Muscle layer of duodenum (tissue), 2 donors: ENCODE measurements around the gene DUSP10.

Experiments
- H3K27ac ChIP-seq: one replicate; pipeline ENCODE4 v1.7.0; 2013; ENCODE audit warnings: mild to moderate bottlenecking, low read length
- H3K27me3 ChIP-seq: one replicate; pipeline ENCODE4 v1.7.0; 2013; ENCODE audit warnings: low read depth, mild to moderate bottlenecking, control low read depth, low read length
- H3K36me3 ChIP-seq, 2 donors: one replicate each; pipeline ENCODE4 v1.7.0; 2013; ENCODE audit warnings: low read length in 2 of 2, control low read depth in 1 of 2, mild to moderate bottlenecking in 1 of 2; ENCODE audit not compliant: insufficient read depth in 2 of 2, control insufficient read depth in 1 of 2
- H3K4me1 ChIP-seq, 2 donors: one replicate each; pipeline ENCODE4 v1.7.0; 2013; ENCODE audit warnings: low read length in 2 of 2, mild to moderate bottlenecking in 2 of 2, control low read depth in 1 of 2, moderate library complexity in 1 of 2; ENCODE audit not compliant: insufficient read depth in 2 of 2, control insufficient read depth in 1 of 2
- H3K4me3 ChIP-seq, 2 donors: one replicate each; pipeline ENCODE4 v1.7.0; 2013; ENCODE audit warnings: low read length in 2 of 2, low read depth in 1 of 2, mild to moderate bottlenecking in 1 of 2
- H3K9me3 ChIP-seq, 2 donors: one replicate each; pipeline ENCODE4 v1.7.0; 2013; ENCODE audit warnings: low read length in 2 of 2, control low read depth in 1 of 2, mild to moderate bottlenecking in 1 of 2; ENCODE audit not compliant: control insufficient read depth in 1 of 2
- donor health status: healthy.

Gene DUSP10

GRCh38 chr1:221688488-221688843, 53.4 kb downstream of the DUSP10 start:
- Histone ChIP-seq H3K36me3 (no peaks in the 10 kb centered on the region), H3K27me3 (no peaks in the 10 kb centered on the region), H3K4me1 (peaks cover 0 to 11% of the 10 kb centered on the region in 2 donors), H3K4me3 (no peak overlapping the region), H3K27ac (no peak overlapping the region), H3K9me3 (peaks cover 1 to 2% of the 10 kb centered on the region in 2 donors)

- Histone ChIP-seq H3K27ac (no peak overlapping the region), H3K36me3 (no peaks in the 10 kb centered on the region), H3K4me3 (no peak overlapping the region), H3K4me1 (peaks cover 0 to 11% of the 10 kb centered on the region in 2 donors), H3K9me3 (no peaks in the 10 kb centered on the region), H3K27me3 (no peaks in the 10 kb centered on the region)
Measured at GRCh38 chr1:221687836-221688487, 53.9 kb downstream of the DUSP10 start.

- Histone ChIP-seq H3K27ac (no peak overlapping the region), H3K9me3 (peaks cover 0 to 6% of the 10 kb centered on the region in 2 donors), H3K36me3 (no peaks in the 10 kb centered on the region), H3K4me1 (peaks cover 0 to 7% of the 10 kb centered on the region in 2 donors), H3K4me3 (no peak overlapping the region), H3K27me3 (no peaks in the 10 kb centered on the region)
Measured at GRCh38 chr1:221683681-221684080, 58.2 kb downstream of the DUSP10 start.

GRCh38 chr1:221680085-221680484, 61.8 kb downstream of the DUSP10 start:
- H3K36me3 ChIP-seq: no peaks in the 10 kb centered on the region
- no peak overlapping the region for H3K4me3 ChIP-seq
- H3K27ac ChIP-seq: no peak overlapping the region
- no peaks in the 10 kb centered on the region for H3K27me3 ChIP-seq
- H3K4me1 ChIP-seq: no peaks in the 10 kb centered on the region
- peaks cover 0 to 6% of the 10 kb centered on the region in 2 donors for H3K9me3 ChIP-seq

- no peaks in the 10 kb centered on the region for H3K27me3 ChIP-seq
- no peak overlapping the region for H3K4me3 ChIP-seq
- no peak overlapping the region for H3K27ac ChIP-seq
- peaks cover 0 to 6% of the 10 kb centered on the region in 2 donors for H3K9me3 ChIP-seq
- no peaks in the 10 kb centered on the region for H3K36me3 ChIP-seq
- H3K4me1 ChIP-seq: no peaks in the 10 kb centered on the region
Measured at GRCh38 chr1:221678014-221678413, 63.9 kb downstream of the DUSP10 start.

GRCh38 chr1:221675880-221676800, 65.7 kb downstream of the DUSP10 start:
- Histone ChIP-seq H3K4me3 (no peak overlapping the region), H3K9me3 (peaks cover 0 to 6% of the 10 kb centered on the region in 2 donors), H3K27ac (no peak overlapping the region), H3K4me1 (no peaks in the 10 kb centered on the region), H3K36me3 (no peaks in the 10 kb centered on the region), H3K27me3 (no peaks in the 10 kb centered on the region)

- no peaks in the 10 kb centered on the region for H3K4me1 ChIP-seq
- H3K4me3 ChIP-seq: no peak overlapping the region
- no peaks in the 10 kb centered on the region for H3K36me3 ChIP-seq
- H3K27me3 ChIP-seq: no peaks in the 10 kb centered on the region
- no peak overlapping the region for H3K27ac ChIP-seq
- H3K9me3 ChIP-seq: no peaks in the 10 kb centered on the region
Measured at GRCh38 chr1:221672965-221673364, 68.9 kb downstream of the DUSP10 start.

GRCh38 chr1:221672239-221672645, 69.6 kb downstream of the DUSP10 start:
- Histone ChIP-seq H3K36me3 (no peaks in the 10 kb centered on the region), H3K27ac (no peak overlapping the region), H3K4me1 (no peaks in the 10 kb centered on the region), H3K9me3 (no peaks in the 10 kb centered on the region), H3K4me3 (no peak overlapping the region), H3K27me3 (no peaks in the 10 kb centered on the region)

GRCh38 chr1:221670081-221670480, 71.8 kb downstream of the DUSP10 start:
- no peaks in the 10 kb centered on the region for H3K27me3 ChIP-seq

GRCh38 chr1:221669441-221669840, 72.4 kb downstream of the DUSP10 start:
- H3K9me3 ChIP-seq: no peaks in the 10 kb centered on the region

More at GRCh38 chr1:221670081-221670480, 71.8 kb downstream of the DUSP10 start:
- no peak overlapping the region for H3K4me3 ChIP-seq
- no peaks in the 10 kb centered on the region for H3K36me3 ChIP-seq
- H3K9me3 ChIP-seq: no peaks in the 10 kb centered on the region
- H3K27ac ChIP-seq: no peak overlapping the region
- H3K4me1 ChIP-seq: no peaks in the 10 kb centered on the region

GRCh38 chr1:221667504-221667903, 74.4 kb downstream of the DUSP10 start:
- no peak overlapping the region for H3K27ac ChIP-seq
- no peaks in the 10 kb centered on the region for H3K9me3 ChIP-seq
- H3K4me1 ChIP-seq: no peaks in the 10 kb centered on the region
- no peak overlapping the region for H3K4me3 ChIP-seq
- H3K27me3 ChIP-seq: no peaks in the 10 kb centered on the region
- H3K36me3 ChIP-seq: no peaks in the 10 kb centered on the region

More at GRCh38 chr1:221669441-221669840, 72.4 kb downstream of the DUSP10 start:
- H3K27me3 ChIP-seq: no peaks in the 10 kb centered on the region
- no peaks in the 10 kb centered on the region for H3K4me1 ChIP-seq
- no peaks in the 10 kb centered on the region for H3K36me3 ChIP-seq
- no peak overlapping the region for H3K4me3 ChIP-seq
- H3K27ac ChIP-seq: no peak overlapping the region
